22Rv1 (cell line): ENCODE measurements around the gene NKX1-1.

Experiments
- H3K27ac ChIP-seq: fragments of 450-650 bp; 2 replicates; pipeline ENCODE4 v1.5.1; 2017
- ZFX ChIP-seq: fragments of 450-650 bp; IDR thresholded peaks from 2 replicates; pipeline ENCODE4 v1.6.1; 2017; ENCODE audit warnings: antibody characterized with exemption, borderline replicate concordance
- TF ChIP-seq, protein P1 (sequence below): fragments of 450-650 bp; IDR thresholded peaks from 2 replicates; pipeline ENCODE4 v1.5.1; 2017; ENCODE audit warnings: mild to moderate bottlenecking

The NKX1-1 gene

GRCh38 chr4:1415681-1415981 lies 9.4 kb upstream of the NKX1-1 start:
- TF ChIP-seq, protein P1, sequence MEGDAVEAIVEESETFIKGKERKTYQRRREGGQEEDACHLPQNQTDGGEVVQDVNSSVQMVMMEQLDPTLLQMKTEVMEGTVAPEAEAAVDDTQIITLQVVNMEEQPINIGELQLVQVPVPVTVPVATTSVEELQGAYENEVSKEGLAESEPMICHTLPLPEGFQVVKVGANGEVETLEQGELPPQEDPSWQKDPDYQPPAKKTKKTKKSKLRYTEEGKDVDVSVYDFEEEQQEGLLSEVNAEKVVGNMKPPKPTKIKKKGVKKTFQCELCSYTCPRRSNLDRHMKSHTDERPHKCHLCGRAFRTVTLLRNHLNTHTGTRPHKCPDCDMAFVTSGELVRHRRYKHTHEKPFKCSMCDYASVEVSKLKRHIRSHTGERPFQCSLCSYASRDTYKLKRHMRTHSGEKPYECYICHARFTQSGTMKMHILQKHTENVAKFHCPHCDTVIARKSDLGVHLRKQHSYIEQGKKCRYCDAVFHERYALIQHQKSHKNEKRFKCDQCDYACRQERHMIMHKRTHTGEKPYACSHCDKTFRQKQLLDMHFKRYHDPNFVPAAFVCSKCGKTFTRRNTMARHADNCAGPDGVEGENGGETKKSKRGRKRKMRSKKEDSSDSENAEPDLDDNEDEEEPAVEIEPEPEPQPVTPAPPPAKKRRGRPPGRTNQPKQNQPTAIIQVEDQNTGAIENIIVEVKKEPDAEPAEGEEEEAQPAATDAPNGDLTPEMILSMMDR = no peak
- no peak for TF ChIP-seq ZFX

DNA sequence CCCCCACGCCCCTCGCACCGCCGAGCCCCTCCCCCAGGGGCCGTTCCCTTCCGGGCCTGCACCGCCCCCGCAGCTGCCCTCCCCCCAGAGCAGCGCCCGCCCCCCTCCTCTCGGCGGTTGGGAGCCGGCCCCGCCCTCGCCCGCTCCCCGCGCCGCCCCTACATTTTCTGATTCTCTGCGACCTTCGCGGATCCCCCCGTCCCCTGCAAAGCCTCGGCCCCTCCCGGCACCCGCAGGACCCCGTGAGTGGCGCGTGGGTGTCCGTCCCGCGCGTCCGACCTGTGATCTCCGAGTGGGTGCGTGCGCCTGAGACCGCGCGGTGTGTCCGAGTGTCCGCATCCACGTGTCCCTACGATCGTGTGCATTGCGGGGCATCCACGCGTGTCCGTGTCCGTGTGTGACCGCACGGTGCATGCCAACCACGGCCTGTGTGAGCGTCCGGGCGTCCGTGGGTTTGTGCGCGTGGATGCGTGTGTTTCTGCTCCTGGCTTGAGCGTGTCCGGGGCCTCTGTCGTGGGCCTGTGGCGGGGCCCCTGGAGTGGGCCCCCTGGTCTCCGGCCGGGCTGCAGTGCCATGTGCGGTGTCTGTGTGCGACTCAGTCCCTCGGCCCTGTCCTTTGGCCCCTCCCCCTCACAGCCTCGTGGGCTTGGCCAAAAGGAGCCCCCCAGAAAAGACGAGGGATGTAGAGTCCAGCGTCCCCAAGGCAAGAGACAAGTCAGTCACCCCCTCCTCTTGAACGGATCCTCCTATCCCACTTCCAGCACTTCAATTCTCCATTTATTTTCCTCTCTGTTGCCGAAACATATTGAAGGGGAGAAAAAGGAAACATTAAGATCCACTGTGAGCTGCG lies 8.8 kb upstream of the NKX1-1 start:
- H3K27ac ChIP-seq = no peak overlapping the region
- no peak for TF ChIP-seq ZFX
- TF ChIP-seq, protein P1 = no peak

More at GRCh38 chr4:1415681-1415981, 9.4 kb upstream of the NKX1-1 start:
- H3K27ac ChIP-seq = no peak overlapping the region

DNA sequence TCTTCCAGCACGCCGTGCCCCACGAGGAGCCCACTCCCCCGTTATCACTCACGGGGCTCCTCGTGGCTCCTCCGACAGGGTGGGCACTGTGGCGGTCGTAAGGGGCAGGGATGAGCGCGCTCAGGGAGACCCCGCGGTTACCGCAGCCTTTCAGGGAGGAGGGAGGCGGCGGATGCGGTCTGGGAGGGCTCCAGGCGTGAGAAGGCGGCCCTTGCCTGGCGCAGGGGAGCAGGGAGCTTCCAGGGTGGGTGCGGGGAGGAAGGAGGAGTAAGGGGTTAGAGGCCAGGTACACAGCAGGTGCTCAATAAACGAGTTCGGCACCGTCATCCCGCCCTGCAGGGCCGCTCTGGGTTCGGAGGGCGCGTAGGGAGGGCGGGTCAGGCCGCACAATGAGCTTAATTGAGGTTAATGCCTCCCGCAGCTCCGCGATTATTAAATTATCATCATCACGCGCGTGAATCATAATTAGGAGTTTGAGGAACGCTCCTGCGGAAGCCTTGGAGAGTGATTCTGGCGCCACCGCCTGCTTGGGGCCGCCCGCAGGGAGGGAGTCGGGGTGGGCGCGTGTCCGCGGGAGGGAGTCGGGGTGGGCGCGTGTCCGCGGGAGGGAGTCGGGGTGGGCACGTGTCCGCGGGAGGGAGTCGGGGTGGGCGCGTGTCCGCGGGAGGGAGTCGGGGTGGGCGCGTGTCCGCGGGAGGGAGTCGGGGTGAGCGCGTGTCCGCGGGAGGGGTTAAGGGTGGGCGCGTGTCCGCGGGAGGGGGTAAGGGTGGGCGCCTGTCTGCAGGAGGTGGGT lies 7.6 kb upstream of the NKX1-1 start:
- H3K27ac ChIP-seq = no peak overlapping the region
- no peak for TF ChIP-seq ZFX

GRCh38 chr4:1413204-1413663 lies 7.0 kb upstream of the NKX1-1 start:
- H3K27ac ChIP-seq = no peak overlapping the region
- TF ChIP-seq, protein P1 = no peak
- no peak for TF ChIP-seq ZFX

DNA sequence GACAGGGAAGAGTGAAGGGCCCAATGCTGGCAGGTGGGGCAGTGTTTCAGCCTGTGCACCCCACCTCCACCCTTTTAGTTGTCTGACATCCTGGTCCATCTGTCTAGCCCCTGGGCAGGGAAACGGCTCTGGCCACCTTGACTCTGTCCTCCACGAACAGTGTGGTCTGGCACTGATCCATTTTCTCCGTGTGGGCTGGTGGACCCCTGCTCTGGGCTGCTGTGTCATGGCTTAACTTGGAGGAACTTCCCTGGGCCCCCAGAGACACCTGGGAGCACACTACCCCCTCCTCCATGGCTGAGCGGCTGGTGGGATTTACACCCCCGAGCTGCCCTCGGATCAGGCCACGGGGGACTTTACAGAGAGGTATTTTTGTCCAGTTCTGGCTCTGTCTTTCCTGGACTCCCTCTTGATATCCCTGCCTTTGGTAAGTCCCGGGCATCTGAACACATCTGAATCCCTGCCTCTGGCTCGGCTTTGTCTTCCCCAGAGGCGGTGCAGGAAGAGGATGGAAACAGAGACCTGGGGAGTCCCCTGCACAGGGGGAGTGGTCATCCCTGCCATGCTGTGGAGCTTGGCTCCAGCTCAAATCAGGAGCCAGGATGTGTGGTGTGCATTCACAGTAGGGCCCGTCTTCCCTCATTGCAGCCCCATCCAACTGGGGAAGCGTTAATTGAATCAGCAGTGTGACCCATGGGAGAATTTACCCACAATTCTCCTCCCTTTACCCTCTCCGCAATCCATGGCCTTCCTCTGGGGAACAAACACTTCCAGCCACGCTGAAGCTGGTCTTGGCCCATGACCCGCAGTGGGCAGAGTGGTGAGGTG lies 6.3 kb upstream of the NKX1-1 start:
- no peak for TF ChIP-seq ZFX
- TF ChIP-seq, protein P1 = peak; percentile 2; the same call in 1 of the 2 replicates
- H3K27ac ChIP-seq = no peak overlapping the region

GRCh38 chr4:1411436-1412375 lies 5.5 kb upstream of the NKX1-1 start:
- no peak overlapping the region for H3K27ac ChIP-seq
- TF ChIP-seq, protein P1 = peak; percentile 21; the same call in 1 of the 2 replicates
- no peak for TF ChIP-seq ZFX
